HG03460 (cell line): Measurements from ENCODE around the gene FAM149A.

Source experiments
- ATAC-seq: cut with Tn5 transposase; IDR thresholded peaks from one replicate; pipeline ENCODE4 v1.9.1; 2021; ENCODE audit not compliant: unreplicated experiment

Gene FAM149A

DNA sequence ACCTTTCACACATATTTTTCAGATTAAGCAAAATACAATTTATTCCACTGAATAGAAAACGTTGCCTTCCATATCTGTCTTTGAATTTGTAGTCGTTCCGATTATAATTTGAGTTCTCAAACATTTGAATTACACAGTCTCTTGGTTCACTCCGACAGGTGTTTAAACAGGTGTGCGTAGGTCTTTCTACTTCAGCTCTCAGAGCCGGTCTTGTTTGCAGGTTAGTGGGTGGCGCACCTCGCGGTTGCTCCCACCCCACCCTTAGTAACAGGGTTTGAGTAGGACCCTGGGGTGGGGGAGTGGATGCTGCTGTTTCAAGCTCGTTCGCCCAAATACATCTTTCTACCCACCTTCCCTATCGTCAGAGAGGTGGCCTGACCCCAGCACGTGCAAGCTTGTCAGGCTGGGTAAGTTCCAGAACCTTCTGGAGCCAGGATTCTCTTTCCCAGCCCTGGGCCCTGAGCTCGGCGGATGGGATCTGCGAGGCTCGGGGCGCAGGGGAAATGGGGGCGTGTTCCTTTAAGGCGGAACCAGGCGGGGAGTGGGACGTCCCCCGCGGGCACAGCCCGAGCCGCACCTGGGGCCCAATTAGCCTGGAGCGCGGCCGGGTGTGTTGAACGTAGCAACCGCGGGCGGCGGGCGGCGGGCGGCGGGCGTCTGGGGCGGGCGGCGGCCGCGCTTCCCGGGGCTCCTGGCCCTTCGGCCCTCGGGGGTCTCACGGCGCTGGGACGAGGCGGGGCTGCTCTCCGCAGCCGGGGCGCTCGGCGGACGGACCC, at the start of gene FAM149A:
Gene FAM149A (plus strand): TSS at position 591 of the 776 bp plus-strand sequence.
- ATAC-seq = peak; percentile 75

DNA sequence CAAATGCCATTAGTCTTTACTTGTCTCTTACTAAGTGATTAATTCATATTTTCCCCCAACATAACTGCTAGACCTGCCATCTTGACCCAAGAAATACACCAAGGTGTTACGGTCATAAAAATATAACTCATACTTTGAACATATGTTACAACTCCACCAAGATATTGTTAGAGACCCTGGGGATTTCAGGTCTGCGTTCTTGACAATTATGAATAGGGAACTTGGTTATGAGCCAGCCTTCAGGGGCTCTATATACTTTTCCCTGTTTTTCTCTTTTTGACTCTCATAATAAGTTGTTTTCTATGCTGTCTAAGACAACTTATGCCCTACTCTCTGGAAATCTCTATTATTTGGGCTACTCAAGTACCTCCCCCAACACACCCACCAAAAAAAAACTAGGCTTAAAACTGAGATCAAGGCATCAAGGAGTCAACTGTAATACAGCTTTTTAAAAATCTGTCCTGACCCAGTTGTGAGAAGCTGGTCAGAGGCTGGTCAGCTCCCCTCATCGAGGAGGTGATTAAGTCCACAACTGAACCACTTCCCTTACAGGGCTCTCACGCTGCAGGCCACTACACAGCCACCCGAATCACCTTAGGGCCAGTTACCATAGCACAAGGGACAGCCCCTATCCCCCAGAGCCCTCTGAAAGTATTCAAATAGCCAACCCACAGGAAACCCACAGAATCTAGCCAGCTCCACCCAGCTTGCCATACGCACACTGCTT, 46.1 kb upstream of the FAM149A start:
- peak; percentile 100 for ATAC-seq

DNA sequence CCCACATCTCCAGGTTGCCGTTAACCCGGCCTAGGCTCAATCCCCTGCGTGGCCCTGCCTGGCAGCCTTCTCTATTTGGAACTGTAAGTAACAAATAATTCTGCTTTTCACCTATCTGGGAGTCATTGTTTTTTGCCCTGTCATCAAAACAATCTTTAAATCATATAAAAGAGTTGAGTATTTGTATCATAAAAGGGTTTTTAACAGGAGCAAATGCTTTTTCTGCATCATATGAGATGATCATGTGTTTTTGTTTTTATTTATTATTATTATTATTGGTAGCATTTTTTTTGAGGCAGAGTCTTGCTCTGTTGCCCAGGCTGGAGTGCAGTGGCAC, 45.6 kb upstream of the FAM149A start:
- no peak for ATAC-seq

- ATAC-seq = no peak
These were observed 42.6 kb upstream of the FAM149A start for GRCh38 chr4:186061921-186062320.

DNA sequence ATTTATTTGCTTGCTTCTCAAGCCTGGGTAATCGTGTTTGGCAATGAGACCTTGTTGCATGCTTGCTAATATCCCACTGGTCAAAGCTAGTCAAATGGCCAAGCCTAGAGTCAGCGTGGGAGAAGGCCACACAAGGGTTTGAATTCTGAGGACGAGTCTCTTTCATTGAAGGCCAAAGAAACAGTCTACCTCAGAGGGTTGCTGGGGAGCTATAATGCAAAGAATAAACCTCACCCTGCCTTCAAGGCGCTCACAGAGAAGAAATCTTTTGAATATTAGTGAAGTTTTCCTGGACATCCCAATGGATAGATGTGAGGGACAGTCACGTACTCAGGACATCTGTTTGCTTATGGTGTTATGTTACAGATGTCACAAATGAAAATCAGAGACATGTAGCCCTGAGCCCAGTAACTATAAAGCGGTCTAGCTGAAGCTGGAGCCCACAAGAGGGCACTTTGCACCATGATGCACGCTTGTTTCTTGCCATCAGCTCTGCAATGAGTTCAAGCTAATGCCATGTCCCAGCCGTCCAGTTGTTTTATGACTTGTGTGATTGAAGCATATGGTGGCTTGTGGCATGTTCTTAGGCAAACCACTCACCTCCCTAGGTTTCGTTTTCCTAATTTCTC, 36.6 kb upstream of the FAM149A start:
- peak; percentile 92 for ATAC-seq

DNA sequence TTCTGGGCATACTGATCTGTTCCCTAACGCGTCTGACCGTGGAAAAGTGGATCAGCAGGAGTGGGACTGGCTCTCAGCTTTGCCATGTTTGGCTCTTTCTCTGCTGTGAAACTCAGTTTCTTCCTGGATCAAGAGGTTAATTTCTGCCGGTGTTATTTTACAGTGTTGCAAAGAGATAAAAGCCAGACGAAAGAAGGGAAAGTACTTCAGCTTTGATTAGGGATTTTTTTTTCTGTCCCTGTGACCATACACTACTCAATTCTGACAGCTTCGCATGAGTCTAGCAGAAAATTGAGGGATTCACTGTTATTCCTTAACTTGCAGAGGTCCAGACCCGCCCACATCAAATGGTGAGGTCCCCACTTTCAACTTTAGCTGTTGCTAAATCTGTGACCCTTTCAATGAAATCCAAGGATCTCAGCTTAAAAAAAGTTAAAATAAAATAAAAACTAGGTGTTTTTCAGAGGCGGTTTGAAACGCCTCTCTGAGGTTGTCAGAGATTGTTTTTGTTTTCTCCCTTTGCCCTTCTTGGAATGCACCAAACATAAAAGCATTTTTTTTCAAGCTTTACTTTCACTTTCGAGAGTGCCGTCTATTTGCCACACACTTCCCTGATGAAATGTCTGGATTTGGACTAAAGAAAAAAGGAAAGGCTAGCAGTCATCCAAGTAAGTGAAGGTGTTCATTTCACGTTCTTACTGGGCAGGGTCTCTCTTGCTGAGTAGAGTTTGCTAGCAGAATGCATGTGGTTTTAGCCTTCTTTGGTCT, 35.7 kb upstream of the FAM149A start, which contains the start of gene TLR3:
Gene TLR3 (plus strand): TSS at position 576 of the 768 bp plus-strand sequence. CDS start 7,464 bp downstream, outside the sequence.
- ATAC-seq = no peak

DNA sequence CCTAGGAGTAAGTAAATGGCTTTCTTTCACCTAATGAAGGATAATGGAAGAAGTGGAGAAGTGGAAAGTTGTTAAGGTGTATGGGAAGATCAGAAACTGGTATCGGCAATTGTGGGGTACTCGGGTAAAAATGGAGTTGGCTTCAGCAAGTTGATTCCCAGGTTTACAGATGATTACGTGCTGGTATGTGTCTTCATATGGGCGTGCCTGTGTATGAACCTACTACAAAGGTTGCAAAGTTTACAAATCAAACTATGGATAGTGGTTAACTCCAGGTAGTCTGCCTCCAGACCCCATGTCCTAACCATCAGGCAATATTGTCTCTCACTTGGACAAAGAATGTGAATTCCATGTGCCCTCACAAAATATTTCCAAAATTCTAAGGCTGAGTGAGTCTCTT, 34.8 kb upstream of the FAM149A start:
- ATAC-seq = no peak

- ATAC-seq = no peak
These were observed 32.0 kb upstream of the FAM149A start for GRCh38 chr4:186072516-186072915.

DNA sequence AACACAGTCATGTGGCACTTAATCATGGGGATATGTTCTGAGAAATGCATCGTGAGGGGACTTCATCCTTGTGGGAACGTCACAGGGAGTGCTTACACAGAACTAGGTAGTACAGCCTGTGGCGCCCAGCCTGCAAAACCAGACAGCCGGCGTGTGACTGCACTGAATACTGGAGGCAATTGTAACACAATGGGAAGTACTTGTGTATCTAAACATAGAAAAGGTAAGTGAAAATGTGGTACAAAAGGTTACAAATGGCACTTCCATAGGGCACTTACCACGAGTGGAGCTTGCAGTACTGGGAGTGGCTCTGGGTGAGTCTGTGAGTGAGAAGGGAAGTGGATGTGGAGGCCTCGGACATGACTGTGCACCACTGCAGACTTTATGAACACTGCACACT, 30.3 kb upstream of the FAM149A start:
- no peak for ATAC-seq

- no peak for ATAC-seq
These were observed 25.4 kb upstream of the FAM149A start for GRCh38 chr4:186078981-186079638.

GRCh38 chr4:186079694-186080093, 24.8 kb upstream of the FAM149A start:
- ATAC-seq = no peak

- ATAC-seq = no peak
These were observed 23.2 kb upstream of the FAM149A start for GRCh38 chr4:186081202-186081807.

- ATAC-seq = no peak
These were observed 22.3 kb upstream of the FAM149A start for GRCh38 chr4:186082221-186082620.

DNA sequence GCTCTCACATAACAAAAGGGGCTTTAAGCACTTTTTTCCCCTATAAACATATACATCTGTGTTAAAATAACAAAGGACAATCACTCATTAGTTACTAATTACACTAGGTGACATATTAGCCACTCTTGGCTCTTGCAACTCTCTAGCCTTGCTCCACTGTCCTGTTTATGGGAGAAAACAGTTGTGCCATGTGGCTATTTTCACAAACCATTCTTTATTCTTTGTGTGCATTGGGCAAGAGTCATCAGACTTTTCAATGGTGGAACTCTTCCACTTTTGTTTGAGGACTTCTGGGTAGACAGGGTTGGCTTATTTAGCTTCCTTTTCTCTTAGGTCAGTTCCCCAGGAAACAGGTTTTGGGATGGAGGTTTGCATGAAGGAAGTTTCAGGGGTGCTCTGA, 16.0 kb upstream of the FAM149A start:
- ATAC-seq = no peak

DNA sequence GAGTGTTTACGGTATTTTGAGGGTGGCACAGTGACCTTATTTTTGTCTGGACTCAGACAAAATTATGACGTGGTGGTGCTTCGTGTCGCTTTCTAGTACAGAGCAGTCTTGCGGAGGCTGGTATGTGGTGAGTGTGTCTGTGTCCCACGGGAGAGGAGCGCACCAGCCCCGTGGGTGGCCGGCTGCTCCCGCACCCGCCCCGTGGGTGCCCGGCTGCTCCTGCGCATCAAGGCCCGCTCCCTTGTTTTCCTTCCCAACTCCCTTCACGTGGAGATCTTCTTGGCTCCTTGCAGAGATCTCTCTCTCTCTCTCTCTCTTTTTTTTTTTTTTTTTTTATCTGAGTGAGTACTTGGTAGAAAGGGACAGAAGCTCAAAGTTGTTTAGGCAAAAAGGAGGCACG, 12.2 kb upstream of the FAM149A start:
- no peak for ATAC-seq

- no peak for ATAC-seq
These were observed 9.1 kb upstream of the FAM149A start for GRCh38 chr4:186095406-186095805.

DNA sequence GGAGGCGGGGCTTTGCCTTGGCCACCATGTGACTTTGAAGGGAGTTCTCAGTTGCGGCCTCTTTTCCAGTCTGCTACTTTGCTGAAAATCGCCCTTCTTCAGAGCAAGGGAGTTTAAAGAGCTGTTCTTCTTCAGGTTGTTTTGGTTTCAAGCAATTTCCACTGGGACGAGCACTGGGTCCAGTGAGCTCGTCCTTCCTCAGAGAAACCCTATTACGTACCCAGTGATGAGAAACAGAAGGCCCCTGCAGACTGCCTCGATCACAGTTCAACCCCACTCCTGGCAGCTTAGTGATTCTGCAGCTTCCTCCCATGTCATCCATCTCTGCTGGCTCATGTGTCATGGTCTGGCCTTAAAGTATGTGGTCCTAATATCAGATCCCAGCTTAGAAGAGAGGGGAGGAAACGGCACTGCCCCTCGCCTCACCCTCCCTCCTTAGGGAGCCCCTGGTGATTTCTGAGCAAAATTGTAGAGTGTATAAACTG, 7.8 kb upstream of the FAM149A start:
- ATAC-seq = no peak

GRCh38 chr4:186097386-186097785, 7.1 kb upstream of the FAM149A start:
- ATAC-seq = no peak

DNA sequence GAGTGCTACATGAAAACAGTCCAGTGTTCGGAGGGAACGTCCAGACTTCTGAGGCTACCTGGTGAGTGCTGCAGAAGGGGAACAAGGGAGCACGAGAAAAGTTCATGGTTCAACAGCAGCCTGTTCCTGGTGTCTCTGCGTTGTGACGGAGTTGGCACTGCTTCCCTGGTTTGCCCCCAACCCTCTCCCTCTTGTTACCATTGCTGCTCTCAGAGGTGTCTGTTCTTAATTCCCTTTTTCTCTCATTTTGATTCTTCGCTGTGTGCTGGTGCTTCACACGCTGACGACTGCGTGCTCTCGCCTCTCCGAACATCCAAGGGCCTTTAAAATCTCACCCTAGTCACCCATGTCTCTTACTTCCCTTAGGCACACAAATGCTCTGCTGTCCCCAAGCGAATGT, 1.6 kb upstream of the FAM149A start:
- no peak for ATAC-seq
